Parathyroid adenoma (tissue), 2 donors: ENCODE results near the gene MTFR1L.

Experiments used
- H2AFZ ChIP-seq: fragments of 300-600 bp; sonication (generic); one replicate; pipeline ENCODE4 v1.7.0; 2017; ENCODE audit warnings: antibody characterized with exemption, mild to moderate bottlenecking
- H3K27ac ChIP-seq: fragments of 300-600 bp; sonication (generic); one replicate; pipeline ENCODE4 v1.7.0; 2017
- H3K27me3 ChIP-seq: fragments of 300-600 bp; sonication (generic); one replicate; pipeline ENCODE4 v1.7.0; 2017; ENCODE audit warnings: low read length; ENCODE audit not compliant: control insufficient read depth, insufficient read depth
- H3K36me3 ChIP-seq: fragments of 300-600 bp; sonication (generic); one replicate; pipeline ENCODE4 v1.7.0; 2017; ENCODE audit warnings: low read length; ENCODE audit not compliant: control insufficient read depth, insufficient read depth
- H3K4me1 ChIP-seq: fragments of 300-600 bp; sonication (generic); one replicate; pipeline ENCODE4 v1.7.0; 2017; ENCODE audit warnings: control low read depth
- H3K4me2 ChIP-seq: fragments of 300-600 bp; sonication (generic); one replicate; pipeline ENCODE4 v1.7.0; 2017; ENCODE audit warnings: low read length
- H3K4me3 ChIP-seq: fragments of 300-600 bp; sonication (generic); one replicate; pipeline ENCODE4 v1.7.0; 2017; ENCODE audit warnings: low read depth, low read length
- H3K79me2 ChIP-seq: fragments of 300-600 bp; sonication (generic); one replicate; pipeline ENCODE4 v1.7.0; 2017; ENCODE audit warnings: control low read depth
- H3K9ac ChIP-seq: fragments of 300-600 bp; sonication (generic); one replicate; pipeline ENCODE4 v1.7.0; 2017; ENCODE audit warnings: mild to moderate bottlenecking
- H3K9me3 ChIP-seq: fragments of 300-600 bp; sonication (generic); one replicate; pipeline ENCODE4 v1.7.0; 2017; ENCODE audit warnings: low read length; ENCODE audit not compliant: control insufficient read depth
- TF ChIP-seq, protein P1 (sequence below): fragments of 300-600 bp; sonication (generic); IDR thresholded peaks from one replicate; pipeline ENCODE4 v1.7.0; 2017; ENCODE audit warnings: antibody characterized with exemption, mild to moderate bottlenecking
- donor health status: primary hyperparathyroidism.

The MTFR1L gene

DNA sequence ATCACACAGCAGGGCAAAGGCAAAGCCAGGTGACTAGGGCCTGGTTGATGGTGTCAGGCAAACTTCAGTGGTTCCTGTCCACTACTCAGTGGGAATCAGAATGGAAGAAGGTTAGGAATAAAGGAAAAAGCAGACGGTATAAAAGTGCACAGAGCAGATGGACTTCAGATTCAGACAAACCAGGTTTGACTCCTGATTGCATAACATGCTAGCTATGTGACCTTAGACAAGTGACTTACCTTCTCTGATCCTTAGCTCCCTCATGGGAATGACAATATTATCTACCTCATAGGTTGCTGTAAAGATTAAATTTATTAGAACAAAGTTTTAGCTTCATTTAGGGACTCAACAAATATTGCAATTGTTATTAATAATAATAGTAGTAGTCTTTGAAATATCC lies 50.9 kb downstream of the MTFR1L start:
- H3K4me1 ChIP-seq: peaks cover 7% of the 10 kb centered on the region
- no peak overlapping the region for H3K9ac ChIP-seq
- no peaks in the 10 kb centered on the region for H3K36me3 ChIP-seq
- no peak overlapping the region for H3K4me2 ChIP-seq
- H3K9me3 ChIP-seq: no peaks in the 10 kb centered on the region
- no peaks in the 10 kb centered on the region for H3K79me2 ChIP-seq
- H3K27me3 ChIP-seq: no peaks in the 10 kb centered on the region
- TF ChIP-seq, protein P1, sequence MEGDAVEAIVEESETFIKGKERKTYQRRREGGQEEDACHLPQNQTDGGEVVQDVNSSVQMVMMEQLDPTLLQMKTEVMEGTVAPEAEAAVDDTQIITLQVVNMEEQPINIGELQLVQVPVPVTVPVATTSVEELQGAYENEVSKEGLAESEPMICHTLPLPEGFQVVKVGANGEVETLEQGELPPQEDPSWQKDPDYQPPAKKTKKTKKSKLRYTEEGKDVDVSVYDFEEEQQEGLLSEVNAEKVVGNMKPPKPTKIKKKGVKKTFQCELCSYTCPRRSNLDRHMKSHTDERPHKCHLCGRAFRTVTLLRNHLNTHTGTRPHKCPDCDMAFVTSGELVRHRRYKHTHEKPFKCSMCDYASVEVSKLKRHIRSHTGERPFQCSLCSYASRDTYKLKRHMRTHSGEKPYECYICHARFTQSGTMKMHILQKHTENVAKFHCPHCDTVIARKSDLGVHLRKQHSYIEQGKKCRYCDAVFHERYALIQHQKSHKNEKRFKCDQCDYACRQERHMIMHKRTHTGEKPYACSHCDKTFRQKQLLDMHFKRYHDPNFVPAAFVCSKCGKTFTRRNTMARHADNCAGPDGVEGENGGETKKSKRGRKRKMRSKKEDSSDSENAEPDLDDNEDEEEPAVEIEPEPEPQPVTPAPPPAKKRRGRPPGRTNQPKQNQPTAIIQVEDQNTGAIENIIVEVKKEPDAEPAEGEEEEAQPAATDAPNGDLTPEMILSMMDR: no peak
- H3K4me3 ChIP-seq: no peak overlapping the region
- no peak overlapping the region for H3K27ac ChIP-seq
- H2AFZ ChIP-seq: no peak overlapping the region

DNA sequence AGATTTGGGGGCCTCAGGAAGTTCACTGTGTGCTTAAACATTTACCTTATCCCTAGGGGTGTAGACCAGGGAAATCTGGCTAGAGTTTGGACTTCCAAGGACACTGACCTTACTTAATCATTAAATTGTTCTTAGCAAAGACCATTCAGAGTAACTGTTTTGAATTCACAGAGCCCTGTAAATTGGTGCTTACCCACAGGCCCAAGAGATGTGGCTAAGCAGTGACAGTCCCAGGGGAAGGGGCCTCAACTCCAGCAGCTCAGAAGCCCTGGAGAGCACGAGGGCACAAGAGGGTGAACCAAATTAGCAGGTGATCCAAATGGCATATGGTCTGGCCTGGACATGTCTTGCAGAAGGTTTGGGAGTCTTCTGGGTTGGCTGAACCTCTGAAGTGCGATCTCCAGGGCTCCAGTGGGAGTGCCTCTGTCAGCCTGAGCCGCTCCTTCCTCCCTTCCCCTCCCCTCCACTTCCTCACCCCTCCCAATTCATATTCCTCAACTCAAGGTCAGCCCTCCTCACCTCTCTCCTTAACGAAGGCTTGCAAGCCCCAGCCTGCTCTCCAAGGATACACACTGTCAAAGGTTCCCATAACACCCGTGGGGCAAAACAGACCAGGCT lies 51.4 kb downstream of the MTFR1L start:
- TF ChIP-seq, protein P1: no peak
- no peak overlapping the region for H2AFZ ChIP-seq
- peak overlapping the region; percentile 30 for H3K4me2 ChIP-seq
- H3K27ac ChIP-seq: no peak overlapping the region
- H3K4me3 ChIP-seq: no peak overlapping the region
- H3K4me1 ChIP-seq: peaks cover 7% of the 10 kb centered on the region
- no peaks in the 10 kb centered on the region for H3K79me2 ChIP-seq
- H3K27me3 ChIP-seq: no peaks in the 10 kb centered on the region
- H3K9me3 ChIP-seq: no peaks in the 10 kb centered on the region
- no peaks in the 10 kb centered on the region for H3K36me3 ChIP-seq
- H3K9ac ChIP-seq: no peak overlapping the region

DNA sequence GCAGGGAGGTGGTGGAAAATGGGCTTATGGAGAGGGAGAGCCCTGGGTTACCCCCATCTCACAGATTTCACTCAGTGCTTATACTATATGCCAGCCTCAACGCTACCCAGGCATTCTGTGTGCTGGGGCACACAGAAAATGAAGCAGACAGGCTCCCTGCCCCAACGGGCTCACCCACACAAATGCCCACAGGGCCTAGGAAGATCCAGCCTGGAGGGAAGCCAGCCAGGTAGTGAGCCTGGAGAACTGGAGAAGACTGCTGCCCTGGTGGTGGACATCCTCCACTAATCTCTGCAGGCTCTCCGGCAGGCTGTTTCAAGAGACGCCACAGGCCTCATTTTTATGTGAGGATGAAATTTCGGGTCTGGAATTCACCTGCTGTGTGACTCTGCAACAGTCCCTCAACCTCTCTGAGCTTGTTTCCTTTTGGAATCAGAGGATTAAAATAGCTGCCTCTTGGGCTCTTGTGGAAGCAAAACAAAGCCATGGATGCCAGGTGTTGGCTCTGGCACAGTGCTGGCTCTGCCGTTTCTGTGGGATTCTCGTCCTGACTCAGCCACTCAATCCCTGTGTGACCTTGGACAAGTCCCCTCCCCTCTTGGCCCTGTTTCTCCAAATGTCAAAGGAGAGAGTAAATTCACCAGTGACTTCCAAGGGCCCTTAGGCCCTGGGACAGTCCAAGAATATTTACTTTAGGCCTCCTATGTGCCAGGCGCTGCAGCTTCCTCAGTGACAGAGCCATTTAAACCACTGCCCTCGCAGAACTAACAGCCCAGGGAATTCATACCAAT lies 52.1 kb downstream of the MTFR1L start:
- no peak overlapping the region for H3K27ac ChIP-seq
- no peak overlapping the region for H3K9ac ChIP-seq
- H3K27me3 ChIP-seq: no peaks in the 10 kb centered on the region
- no peak overlapping the region for H3K4me3 ChIP-seq
- no peaks in the 10 kb centered on the region for H3K36me3 ChIP-seq
- H3K79me2 ChIP-seq: no peaks in the 10 kb centered on the region
- H3K4me1 ChIP-seq: peaks cover 7% of the 10 kb centered on the region
- H3K4me2 ChIP-seq: peak overlapping the region; percentile 30
- no peak overlapping the region for H2AFZ ChIP-seq
- H3K9me3 ChIP-seq: no peaks in the 10 kb centered on the region
- TF ChIP-seq, protein P1: no peak

DNA sequence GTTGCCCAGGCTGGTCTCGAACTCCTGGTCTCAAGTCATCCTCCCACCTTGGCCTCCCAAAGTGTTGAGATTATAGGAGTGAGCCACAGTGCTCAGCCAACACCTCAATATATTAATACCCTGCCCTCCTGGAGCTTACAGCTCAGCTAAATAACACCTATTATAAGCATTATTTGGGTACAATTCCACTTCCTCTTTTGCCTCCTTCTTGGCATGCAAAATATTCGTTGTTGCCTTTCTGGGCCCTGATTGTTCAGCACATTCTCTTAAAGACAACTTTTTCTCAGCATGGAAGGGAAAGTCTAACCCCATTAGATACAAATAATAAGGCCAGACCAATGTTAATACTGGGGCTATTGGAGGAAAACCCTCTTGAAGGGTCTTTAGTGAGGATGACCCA lies 53.0 kb downstream of the MTFR1L start:
- Histone ChIP-seq H3K9me3 (no peaks in the 10 kb centered on the region), H3K79me2 (no peaks in the 10 kb centered on the region), H3K36me3 (no peaks in the 10 kb centered on the region), H3K4me2 (no peak overlapping the region), H3K4me1 (peaks cover 7% of the 10 kb centered on the region), H3K27me3 (no peaks in the 10 kb centered on the region), H3K9ac (no peak overlapping the region), H3K27ac (no peak overlapping the region), H3K4me3 (no peak overlapping the region), H2AFZ (no peak overlapping the region)
- TF ChIP-seq, protein P1: no peak
